ENCODE data around the gene RMND5B.

- TF ChIP-seq CBX2 (IDR thresholded peaks at IDR 0.05; ENCODE audit: low read depth, low read length) (no peak), CBX2 (CRISPR knock-in tag; IDR thresholded peaks at IDR 0.05; ENCODE audit: low read depth) (no peak), JUNB (CRISPR knock-in tag; IDR thresholded peaks at IDR 0.05; ENCODE audit: borderline replicate concordance) (no peak), BHLHE40 (IDR thresholded peaks at IDR 0.05; ENCODE audit: low read length) (no peak), RBAK (CRISPR knock-in tag; IDR thresholded peaks at IDR 0.05) (no peak)
These were observed 10.0 kb upstream of the RMND5B start for GRCh38 chr5:178120607-178121357.

Measured in HepG2 (cell line).